ENCODE results near the gene M1AP. TPM values are rescaled to one million over a fixed set of nuclear protein-coding genes. Genes with fewer than 3 reads are reported as not detected.

Gene M1AP
- total RNA-seq, 4 donors from 2014 or later, result 0.38 to 2.7 (median 0.52) TPM; not detected in 1

DNA sequence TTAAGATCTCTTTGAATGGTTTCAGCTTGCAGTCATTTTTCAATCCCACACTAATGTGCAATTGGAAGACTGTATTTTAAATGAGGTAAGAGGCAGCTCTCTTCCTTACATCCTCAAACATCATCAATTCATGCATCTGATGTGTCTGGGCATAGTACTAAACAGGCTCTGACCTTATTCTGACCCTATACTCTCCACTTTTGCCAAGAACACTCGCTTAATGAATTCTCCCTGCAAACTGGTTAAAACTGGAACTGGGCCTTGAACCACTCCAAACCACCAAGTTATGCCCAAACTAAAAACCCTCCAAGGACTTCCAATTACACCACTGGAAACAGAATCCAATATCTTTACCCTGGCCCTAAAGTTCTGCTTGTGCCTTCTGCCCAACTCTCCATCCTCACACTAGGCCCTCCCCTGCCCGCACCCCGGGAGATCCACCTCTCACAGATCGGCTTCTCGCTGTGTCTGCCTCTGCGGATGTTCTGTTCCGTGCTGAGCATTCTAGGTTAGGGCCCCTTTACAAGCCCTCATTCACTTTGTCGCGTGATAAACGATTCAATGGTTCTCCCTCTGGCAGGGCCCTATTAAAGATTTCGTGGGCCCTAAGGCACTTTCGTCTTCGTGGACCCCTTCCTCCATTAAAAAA is 1.2 kb downstream of the M1AP start:
- WGBS, 2 donors, result 91 to 94% methylated on average over 13 of the region's 13 CpGs
- no peak overlapping the region for H3K4me3 ChIP-seq (ENCODE audit: low read depth, poor library complexity, severe bottlenecking)
- no peak for TF ChIP-seq POLR2A (IDR thresholded peaks at IDR 0.05)
- TF ChIP-seq, protein P1, sequence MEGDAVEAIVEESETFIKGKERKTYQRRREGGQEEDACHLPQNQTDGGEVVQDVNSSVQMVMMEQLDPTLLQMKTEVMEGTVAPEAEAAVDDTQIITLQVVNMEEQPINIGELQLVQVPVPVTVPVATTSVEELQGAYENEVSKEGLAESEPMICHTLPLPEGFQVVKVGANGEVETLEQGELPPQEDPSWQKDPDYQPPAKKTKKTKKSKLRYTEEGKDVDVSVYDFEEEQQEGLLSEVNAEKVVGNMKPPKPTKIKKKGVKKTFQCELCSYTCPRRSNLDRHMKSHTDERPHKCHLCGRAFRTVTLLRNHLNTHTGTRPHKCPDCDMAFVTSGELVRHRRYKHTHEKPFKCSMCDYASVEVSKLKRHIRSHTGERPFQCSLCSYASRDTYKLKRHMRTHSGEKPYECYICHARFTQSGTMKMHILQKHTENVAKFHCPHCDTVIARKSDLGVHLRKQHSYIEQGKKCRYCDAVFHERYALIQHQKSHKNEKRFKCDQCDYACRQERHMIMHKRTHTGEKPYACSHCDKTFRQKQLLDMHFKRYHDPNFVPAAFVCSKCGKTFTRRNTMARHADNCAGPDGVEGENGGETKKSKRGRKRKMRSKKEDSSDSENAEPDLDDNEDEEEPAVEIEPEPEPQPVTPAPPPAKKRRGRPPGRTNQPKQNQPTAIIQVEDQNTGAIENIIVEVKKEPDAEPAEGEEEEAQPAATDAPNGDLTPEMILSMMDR (IDR thresholded peaks at IDR 0.05), result no peak
- intact Hi-C loops (cut with DNase I; ENCODE audit: low total_unique reads), result no loop called here
- DNase-seq (ENCODE audit: low spot score in 2 of 2), result no peak

DNA sequence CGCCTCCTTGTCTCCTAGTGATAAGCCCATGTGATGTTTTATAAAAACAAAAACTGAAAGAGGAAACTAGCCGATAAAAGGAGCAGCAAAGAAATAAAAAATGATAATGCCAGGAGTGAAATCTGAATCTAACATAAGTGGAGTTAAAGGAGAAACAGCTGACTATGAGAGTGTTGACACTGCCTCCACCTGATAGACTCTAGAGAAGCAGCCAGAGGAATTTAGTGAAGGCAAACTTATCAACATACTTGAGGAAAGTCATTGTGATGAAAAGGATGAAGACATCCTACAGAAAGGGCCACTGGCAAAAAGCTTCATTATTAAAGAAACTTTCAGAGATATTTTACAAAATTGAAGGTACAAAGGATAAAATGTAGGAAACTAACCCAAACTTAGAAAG is 1.9 kb downstream of the M1AP start:
- intact Hi-C loops (cut with DNase I; ENCODE audit: low total_unique reads), result no loop called here
- 81 to 92% methylated on average over 2 of the region's 2 CpGs for WGBS, 2 donors

DNA sequence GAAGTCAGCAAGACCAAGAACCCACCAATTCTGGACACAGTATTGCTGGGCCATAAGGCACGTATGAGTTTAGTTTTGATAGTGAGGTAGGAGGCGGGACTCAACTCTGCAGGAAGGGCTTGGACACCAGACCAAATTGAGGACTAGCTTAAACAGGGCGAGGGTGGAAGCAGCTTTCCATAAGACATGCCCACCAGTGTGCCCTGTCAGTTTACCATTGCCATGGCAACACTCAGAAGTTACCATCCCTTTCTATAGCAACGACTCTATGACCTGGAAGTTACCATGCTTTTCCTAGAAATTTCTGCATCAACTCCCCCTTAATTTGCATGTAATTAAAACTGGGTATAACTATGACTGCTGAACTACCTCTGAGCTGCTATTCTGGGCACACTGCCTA is 2.8 kb downstream of the M1AP start:
- H3K4me3 ChIP-seq (ENCODE audit: low read depth, poor library complexity, severe bottlenecking), result no peak overlapping the region
- TF ChIP-seq, protein P1 (IDR thresholded peaks at IDR 0.05), result no peak
- TF ChIP-seq POLR2A (IDR thresholded peaks at IDR 0.05), result no peak
- WGBS, 2 donors, result 77 to 82% methylated on average over 4 of the region's 4 CpGs
- intact Hi-C loops (cut with DNase I; ENCODE audit: low total_unique reads), result no loop called here
- DNase-seq (ENCODE audit: low spot score in 2 of 2), result no peak

More for the DNA sequence above, 1.9 kb downstream of the M1AP start:
- TF ChIP-seq, protein P1 (IDR thresholded peaks at IDR 0.05), result no peak
- no peak for TF ChIP-seq POLR2A (IDR thresholded peaks at IDR 0.05)
- H3K4me3 ChIP-seq (ENCODE audit: low read depth, poor library complexity, severe bottlenecking), result no peak overlapping the region
- DNase-seq (ENCODE audit: low spot score in 2 of 2), result no peak

DNA sequence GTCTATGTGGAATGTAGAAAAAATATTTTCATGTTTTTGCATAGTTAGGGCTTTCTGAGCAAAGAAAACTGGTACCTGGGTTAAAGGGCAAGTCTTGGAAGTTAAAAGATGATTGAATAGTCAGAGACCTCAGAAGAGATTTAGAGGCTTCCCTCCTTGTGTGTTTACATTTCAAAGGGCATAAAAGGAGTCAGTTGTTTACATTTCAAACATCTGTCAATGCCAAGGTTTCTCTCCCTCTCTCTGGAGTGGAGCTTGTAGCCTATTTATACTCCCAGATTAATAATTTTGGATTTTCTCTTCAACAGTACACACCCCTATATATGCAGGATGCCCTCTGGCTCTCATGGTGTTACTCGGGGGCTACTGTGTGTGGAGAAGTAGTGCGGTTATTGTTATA is 8.6 kb downstream of the M1AP start:
- WGBS, 2 donors, result 80 to 86% methylated on average over 2 of the region's 2 CpGs
- intact Hi-C loops (cut with DNase I; ENCODE audit: low total_unique reads), result no loop called here

DNA sequence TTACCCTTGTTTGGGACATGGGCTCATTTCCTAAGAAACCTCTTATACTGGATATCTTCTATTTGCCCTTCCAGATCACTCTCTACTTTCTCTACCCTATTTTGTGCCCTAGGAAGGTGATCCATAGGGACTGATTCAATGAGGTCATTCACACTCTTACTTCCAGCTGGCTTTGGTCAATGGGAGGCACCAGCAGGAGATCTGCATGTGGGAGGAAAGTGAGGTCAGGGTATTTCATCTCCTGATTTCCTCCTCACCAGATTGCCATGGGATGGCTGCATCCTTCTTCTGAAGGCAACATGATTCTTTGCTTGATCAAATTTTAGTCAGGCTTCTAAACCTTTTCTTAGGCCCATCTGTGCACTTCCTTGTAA is 15.2 kb downstream of the M1AP start:
- no peak overlapping the region for H3K4me3 ChIP-seq (ENCODE audit: low read depth, poor library complexity, severe bottlenecking)
- TF ChIP-seq POLR2A (IDR thresholded peaks at IDR 0.05), result no peak
- TF ChIP-seq, protein P1 (IDR thresholded peaks at IDR 0.05), result no peak
- intact Hi-C loops (cut with DNase I; ENCODE audit: low total_unique reads), result no loop called here
- DNase-seq (ENCODE audit: low spot score in 2 of 2), result no peak

More for the DNA sequence above, 8.6 kb downstream of the M1AP start:
- DNase-seq (ENCODE audit: low spot score in 2 of 2), result no peak
- H3K4me3 ChIP-seq (ENCODE audit: low read depth, poor library complexity, severe bottlenecking), result no peak overlapping the region
- TF ChIP-seq POLR2A (IDR thresholded peaks at IDR 0.05), result no peak
- TF ChIP-seq, protein P1 (IDR thresholded peaks at IDR 0.05), result no peak

All from lower leg skin (tissue), 4 donors.